ENCODE results near the gene CPLANE1.
"Not testable (repeated sequence)": the region's sequence is repeated elsewhere in the genome, so short reads cannot be mapped to it uniquely, and the experiment has no call there.

The CPLANE1 gene

DNA sequence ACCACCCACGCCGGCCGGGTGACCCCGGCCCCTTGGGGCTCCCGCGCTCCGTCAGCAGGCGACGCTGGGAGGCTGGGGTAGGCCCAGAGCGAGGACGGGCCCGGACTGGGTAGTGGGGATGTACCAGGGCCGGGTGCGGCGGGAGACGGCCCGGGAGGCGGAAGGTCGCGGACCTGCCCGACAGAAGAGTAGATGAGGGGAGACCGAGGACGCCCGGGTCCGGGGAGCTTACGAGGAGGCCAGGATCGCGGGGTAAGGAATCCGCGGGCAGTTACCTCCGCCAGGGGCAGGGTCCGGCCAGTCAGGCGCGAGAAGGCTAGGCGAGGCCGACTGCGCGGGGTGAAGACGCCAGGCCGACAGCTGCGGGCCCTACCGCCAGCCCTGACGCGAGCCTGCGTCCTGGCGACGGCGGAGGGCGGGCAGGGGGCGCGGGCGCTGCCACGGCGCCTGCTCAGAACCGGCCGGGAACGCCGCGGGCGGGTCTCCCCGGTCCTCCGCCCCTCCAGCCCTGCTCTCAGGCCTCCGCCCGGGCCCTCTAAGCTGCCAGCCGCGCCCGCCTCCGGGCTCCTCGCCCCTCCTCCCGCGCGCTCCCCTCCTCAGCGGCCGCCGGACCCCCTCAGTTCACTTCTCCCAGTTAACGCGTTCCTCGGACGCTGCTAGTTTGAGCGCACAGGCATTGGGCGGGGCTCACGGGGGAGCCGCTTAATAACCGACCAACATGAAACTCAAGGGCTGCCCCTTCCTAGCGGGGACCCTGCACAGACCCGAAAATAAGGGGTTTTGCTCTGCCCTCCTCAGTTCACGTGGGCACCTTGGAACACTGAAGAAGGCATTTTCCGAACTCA lies at the start of gene CPLANE1:
CPLANE1 (minus strand) TSS at position 407 of the 845 bp plus-strand sequence. CDS start 1,678 bp downstream, outside the sequence.
- peak; percentile 90 for DNase-seq

DNA sequence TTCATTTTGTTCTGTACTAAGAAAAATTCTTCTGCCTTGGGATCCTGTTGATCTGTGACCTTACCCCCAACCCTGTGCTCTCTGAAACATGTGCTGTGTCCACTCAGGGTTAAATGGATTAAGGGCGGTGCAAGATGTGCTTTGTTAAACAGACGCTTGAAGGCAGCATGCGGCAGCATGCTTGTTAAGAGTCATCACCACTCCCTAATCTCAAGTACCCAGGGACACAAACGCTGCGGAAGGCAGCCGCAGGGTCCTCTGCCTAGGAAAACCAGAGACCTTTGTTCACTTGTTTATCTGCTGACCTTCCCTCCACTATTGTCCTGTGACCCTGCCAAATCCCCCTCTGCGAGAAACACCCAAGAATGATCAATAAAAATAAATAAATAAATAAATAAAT lies 47.1 kb upstream of the CPLANE1 start:
- not testable (repeated sequence) for DNase-seq

DNA sequence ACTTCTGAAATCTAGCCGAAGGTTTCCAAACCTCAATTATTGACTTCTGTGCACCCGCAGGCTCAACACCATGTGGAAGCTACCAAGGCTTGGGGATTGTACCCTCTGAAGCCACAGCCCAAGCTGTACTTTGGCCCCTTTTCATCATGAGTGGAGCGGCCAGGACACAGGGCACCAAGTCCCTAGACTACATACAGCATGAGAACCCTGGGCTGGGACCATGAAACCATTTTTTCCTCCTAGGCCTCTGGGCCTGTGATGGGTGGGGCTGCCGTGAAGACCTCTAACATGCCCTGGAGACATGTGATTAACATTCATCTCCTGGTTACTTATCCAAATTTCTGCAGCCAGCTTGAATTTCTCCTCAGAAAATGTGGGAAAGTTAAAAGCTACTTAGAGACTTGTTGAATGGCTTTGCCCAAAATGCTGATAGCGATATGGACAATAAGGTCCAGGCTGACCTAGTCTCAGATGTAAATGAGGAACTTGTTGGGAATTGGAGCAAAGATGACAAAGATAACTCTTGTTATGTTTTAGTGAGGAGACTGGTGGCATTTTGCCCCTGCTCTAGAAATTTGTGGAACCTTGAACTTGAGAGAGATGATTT lies 34.1 kb upstream of the CPLANE1 start:
- no peak for DNase-seq

GRCh38 chr5:37275511-37275910 lies 26.3 kb upstream of the CPLANE1 start:
- DNase-seq, result no peak

GRCh38 chr5:37272511-37272910 lies 23.3 kb upstream of the CPLANE1 start:
- no peak for DNase-seq

DNA sequence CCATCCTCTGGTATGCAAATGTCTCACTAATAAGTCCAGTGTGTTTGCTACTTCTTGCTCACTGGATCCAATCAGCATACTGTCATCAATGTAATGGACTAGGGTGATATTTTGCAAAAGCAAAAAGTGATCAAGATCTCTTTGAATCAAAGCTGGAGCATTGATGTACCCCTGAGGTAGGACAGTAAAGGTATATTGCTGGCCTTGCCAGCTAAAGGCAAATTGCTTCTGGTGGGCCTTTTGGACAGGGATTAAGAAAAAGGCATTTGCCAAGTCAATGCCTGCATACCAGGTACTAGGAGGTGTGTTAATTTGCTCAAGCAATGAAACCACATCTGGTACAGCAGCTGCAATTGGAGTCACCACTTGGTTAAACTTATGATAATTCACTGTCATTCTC lies 18.9 kb upstream of the CPLANE1 start:
- not testable (repeated sequence) for DNase-seq

DNA sequence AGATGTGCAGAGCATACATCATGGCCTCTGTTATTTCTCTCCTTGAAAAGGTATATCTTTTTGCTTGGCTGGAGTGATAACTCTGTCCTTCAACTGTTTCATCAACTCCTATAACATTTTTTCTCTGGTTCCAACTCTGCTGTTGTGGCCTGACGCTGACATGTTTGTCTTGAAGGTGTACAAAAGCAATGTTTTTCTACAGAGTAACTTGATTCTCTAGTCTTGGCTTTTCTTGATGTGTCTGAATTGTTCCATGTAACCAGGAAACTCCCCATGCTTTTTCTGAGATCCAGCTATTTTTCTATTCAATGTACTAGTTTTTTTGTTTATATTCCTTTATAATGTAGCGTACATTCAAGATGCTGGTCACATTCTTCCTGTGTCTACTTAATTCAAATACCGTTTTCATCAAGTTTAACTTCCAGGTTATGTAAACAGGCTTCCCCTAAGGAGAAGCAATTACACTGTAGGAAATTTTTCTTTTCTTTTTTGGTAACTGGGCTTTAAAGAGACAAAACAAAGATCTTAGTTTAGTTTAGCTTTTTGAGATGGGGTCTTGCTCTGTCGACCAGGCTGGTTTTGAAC lies 6.7 kb upstream of the CPLANE1 start:
- no peak for DNase-seq

- DNase-seq, result no peak
Measured at GRCh38 chr5:37254581-37254980, 5.4 kb upstream of the CPLANE1 start.

DNA sequence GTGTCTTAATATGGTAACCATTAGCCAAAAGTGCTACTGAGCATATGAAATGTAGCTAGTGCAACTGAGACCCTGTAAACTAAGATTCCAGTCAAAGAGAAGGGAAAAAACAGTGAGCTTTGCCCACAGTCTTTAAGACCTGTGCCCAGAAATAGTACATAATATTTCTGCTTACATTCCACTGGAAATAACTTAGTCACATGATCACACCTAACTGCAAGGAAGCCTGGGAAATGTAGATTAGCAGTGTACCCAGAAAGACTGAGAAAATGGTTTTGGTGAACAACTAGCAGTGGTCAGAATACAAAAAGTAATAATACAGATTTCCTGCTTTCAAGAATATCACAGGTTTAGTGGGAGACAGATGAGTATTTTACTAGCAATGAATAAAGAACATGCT lies 2.5 kb upstream of the CPLANE1 start:
- no peak for DNase-seq

- peak; percentile 34 for DNase-seq
Measured at GRCh38 chr5:37249815-37250164, 614 bp upstream of the CPLANE1 start.

DNA sequence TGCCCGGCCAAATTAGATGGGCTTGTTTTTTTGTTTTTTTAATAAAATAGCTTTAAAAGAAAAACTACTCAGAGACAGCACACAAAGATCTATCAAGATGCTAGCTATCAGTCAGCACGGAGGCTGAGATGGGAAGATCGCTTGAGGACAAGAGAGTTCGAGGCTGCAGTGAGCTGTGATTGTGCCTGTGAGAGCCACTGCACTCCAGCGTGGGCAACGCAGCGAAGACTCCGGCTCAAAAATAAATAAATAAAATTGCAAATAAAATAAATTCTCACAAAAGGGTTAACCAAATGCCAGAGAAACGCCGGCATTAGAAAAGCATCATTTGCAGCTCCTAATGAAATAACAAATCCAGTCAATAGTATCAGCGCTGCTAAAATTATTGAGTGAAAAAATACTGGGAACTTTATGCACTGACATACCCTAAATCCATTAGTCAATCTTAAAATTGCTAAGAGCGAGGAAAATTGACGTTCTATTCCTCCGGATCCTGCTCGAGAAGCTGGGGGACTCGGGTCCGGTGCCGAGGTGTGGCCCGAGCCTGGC lies 681 bp downstream of the CPLANE1 start:
- peak; percentile 29 for DNase-seq

GRCh38 chr5:37247496-37247895 lies 1.7 kb downstream of the CPLANE1 start:
- no peak for DNase-seq

GRCh38 chr5:37247036-37247435 lies 2.1 kb downstream of the CPLANE1 start:
- DNase-seq, result no peak

GRCh38 chr5:37234288-37234687 lies 14.9 kb downstream of the CPLANE1 start:
- DNase-seq, result no peak

DNA sequence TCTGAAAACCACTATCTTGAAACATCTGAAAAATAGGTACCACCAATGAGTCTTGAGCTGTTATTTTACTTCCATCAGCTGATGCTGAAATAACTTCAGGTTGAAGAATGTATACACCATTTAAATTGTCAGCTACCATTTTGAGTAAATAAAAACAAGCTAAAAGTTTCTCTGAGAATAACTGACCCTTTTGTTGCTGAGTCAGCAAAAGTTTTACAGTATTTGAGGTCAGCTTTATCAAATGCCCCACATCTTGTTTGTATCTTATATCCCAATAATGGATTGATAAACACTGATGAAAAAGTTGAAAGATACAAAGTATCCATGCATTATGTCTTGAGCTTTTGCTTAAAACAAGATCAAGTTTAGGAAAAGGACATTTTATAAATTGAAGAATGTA lies 22.8 kb downstream of the CPLANE1 start:
- no peak for DNase-seq

DNA sequence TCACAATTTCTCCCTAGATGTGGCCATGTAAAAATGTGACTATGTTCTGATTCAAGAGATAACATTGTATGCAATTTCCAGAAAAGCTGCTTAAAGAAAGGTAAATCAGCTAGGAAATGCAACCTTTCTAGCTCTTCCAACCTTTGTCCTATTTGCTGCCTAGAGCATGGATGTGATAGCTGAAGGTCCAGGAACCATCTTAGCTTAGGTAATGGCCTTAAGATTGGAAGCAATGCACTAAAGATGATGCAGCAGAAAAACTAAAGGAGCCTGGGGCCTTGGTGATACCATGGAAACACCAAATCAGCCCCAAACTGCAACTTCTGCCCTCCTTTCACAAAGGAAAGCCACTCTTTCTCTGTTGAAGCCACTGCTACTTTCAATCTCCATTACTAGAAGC lies 27.0 kb downstream of the CPLANE1 start:
- no peak for DNase-seq

GRCh38 chr5:37220426-37220825 lies 28.8 kb downstream of the CPLANE1 start:
- not testable (repeated sequence) for DNase-seq

DNA sequence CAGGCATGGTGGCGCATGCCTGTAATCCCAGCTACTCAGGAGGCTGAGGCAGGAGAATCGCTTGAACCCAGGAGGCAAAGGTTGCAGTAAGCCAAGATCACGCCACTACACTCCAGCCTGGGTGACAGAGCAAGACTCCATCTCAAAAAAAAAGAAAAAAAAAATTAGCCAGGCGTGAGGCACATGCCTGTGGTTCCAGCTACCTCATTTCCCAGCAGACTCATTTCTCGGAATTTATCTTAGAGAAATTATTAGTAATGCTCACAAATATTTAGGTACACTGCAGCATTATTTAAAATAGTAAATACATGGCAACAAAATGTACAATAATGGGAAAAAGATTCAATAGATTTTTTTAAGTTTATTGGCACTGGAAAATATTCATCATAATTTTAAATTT lies 29.8 kb downstream of the CPLANE1 start:
- not testable (repeated sequence) for DNase-seq

DNA sequence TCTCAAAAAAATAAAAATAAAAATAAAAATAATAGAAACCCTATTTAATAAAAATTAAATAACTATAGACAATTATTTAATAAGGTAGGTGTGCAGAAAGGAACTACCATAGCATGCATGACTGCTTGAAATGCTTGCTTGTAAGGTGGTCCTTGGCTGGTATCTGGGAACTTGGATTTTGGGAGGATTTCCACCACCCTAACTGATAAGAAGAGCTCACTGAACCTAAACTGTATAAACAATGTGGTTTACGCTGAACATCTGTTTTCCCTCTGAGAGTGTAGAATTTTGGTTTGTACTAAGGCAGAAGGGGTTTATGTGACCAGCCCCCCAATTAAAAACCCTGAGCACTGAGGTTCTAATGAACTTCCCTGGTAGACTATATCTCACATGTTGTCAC lies 31.2 kb downstream of the CPLANE1 start:
- no peak for DNase-seq

DNA sequence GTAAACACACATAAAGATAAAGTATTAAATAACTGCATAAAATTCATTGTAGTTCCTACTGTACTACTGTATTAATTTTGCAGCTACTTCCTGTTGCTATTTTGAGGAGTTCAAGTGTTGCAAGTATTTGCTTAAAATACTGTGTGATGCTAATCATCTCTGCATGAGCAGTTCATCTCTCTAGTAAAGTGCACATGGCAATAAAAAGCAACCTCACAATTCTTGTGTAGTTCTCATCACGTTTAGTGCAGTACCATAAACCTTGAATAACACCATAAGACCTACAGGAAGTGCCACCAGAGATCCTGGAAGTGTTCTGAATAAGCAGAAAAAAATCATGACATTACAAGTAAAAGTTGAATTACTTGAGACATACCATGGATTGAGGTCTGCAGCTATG lies 34.6 kb downstream of the CPLANE1 start:
- no peak for DNase-seq

- DNase-seq, result no peak
Measured at GRCh38 chr5:37212096-37212495, 37.1 kb downstream of the CPLANE1 start.

GRCh38 chr5:37211661-37212060 lies 37.5 kb downstream of the CPLANE1 start:
- no peak for DNase-seq

- DNase-seq, result no peak
Measured at GRCh38 chr5:37208883-37209797, 40.0 kb downstream of the CPLANE1 start.
